Vagina (tissue), 2 donors: ENCODE data around the gene EIF4E1B.

Experiments
- POLR2A ChIP-seq, 2 donors: fragments of 450-650 bp; IDR thresholded peaks; one replicate each; pipeline ENCODE4 v1.6.1; 2017; ENCODE audit warnings: antibody characterized with exemption in 2 of 2, mild to moderate bottlenecking in 2 of 2, moderate library complexity in 2 of 2
- TF ChIP-seq, protein P1 (sequence below), 3 experiments: fragments of 450-650 bp in 2 of 3; fragments of 200-600 bp in 1 of 3; sonication (generic) in 1 of 3; IDR thresholded peaks; one replicate each; pipeline ENCODE4 v1.5.1; 2017 to 2019; ENCODE audit warnings: antibody characterized with exemption in 3 of 3, mild to moderate bottlenecking in 2 of 3, moderate library complexity in 2 of 3

DNA sequence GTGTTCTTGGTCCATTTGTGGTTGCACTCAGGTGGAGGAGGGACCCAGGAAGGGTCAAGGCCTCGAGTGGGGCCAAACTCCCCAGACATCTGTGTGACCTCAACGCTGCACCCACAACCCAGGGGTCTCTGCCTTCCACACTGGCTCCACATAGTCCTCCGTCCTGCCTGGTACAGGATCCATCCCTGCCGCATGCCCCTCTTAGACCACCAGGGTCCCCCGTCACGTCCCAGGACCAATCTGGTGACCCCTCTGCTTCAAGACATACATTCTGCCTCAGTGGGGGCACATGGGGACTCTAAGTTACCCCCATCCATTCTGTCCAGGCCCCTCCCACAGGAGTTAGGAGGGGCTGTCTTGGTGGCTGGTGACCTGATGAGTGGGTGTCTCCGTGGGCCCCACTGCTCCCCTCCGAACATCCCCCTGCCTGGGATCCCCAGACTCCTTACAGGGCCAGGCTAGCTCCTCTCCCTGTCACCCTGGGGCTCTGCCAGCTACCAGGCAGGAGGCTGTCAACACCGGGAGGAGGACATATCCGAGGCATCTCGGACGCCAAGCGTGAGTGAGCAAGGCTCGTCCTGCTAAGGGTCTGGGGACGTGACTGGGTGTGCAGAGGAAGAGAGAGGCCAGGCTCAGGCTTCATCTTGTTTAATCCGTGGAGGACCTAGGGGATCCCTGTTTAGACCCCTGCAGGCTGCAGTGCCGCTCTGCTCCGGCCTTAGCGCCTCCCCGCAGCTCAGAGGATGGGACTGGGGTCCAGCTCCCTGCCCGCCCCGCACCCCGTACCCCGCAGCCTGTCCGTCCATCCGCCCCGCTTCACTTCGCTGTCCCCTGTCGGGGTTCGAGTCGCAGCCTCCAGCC is 49.1 kb downstream of the EIF4E1B start:
- TF ChIP-seq, protein P1, sequence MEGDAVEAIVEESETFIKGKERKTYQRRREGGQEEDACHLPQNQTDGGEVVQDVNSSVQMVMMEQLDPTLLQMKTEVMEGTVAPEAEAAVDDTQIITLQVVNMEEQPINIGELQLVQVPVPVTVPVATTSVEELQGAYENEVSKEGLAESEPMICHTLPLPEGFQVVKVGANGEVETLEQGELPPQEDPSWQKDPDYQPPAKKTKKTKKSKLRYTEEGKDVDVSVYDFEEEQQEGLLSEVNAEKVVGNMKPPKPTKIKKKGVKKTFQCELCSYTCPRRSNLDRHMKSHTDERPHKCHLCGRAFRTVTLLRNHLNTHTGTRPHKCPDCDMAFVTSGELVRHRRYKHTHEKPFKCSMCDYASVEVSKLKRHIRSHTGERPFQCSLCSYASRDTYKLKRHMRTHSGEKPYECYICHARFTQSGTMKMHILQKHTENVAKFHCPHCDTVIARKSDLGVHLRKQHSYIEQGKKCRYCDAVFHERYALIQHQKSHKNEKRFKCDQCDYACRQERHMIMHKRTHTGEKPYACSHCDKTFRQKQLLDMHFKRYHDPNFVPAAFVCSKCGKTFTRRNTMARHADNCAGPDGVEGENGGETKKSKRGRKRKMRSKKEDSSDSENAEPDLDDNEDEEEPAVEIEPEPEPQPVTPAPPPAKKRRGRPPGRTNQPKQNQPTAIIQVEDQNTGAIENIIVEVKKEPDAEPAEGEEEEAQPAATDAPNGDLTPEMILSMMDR (IDR thresholded peaks at IDR 0.05), result no peak
- TF ChIP-seq POLR2A (IDR thresholded peaks at IDR 0.05), result no peak
